HepG2 (cell line): ENCODE measurements around the gene ABHD6. TPM values are rescaled to one million over a fixed set of nuclear protein-coding genes. Genes with fewer than 3 reads are reported as not detected.

Experiments used
- DNMT1 ChIP-seq: sonication (generic); formaldehyde crosslinking; IDR thresholded peaks from 2 replicates; pipeline ENCODE4 v1.5.1; 2020; ENCODE audit warnings: mild to moderate bottlenecking, missing genetic modification reagents
- HINFP ChIP-seq: sonication (generic); formaldehyde crosslinking; IDR thresholded peaks from 2 replicates; pipeline ENCODE4 v1.4.0; 2020; ENCODE audit warnings: low read depth, mild to moderate bottlenecking, missing genetic modification reagents
- MAFG ChIP-seq: sonication (generic); formaldehyde crosslinking; IDR thresholded peaks from 2 replicates; pipeline ENCODE4 v1.5.1; 2020; ENCODE audit warnings: mild to moderate bottlenecking, missing genetic modification reagents
- SKIL ChIP-seq: sonication (generic); formaldehyde crosslinking; IDR thresholded peaks from 2 replicates; pipeline ENCODE4 v1.8.0; 2022; ENCODE audit warnings: missing genetic modification reagents, mild to moderate bottlenecking, moderate library complexity, borderline replicate concordance
- SMAD9 ChIP-seq: sonication (generic); formaldehyde crosslinking; IDR thresholded peaks from 2 replicates; pipeline ENCODE4 v1.5.1; 2020; ENCODE audit warnings: mild to moderate bottlenecking, missing genetic modification reagents
- ZNF496 ChIP-seq: sonication (generic); formaldehyde crosslinking; IDR thresholded peaks from 2 replicates; pipeline ENCODE4 v1.8.1; 2023; ENCODE audit warnings: mild to moderate bottlenecking, moderate library complexity, missing genetic modification reagents; ENCODE audit not compliant: insufficient replicate concordance
- ZNF646 ChIP-seq: sonication (generic); formaldehyde crosslinking; IDR thresholded peaks from 2 replicates; pipeline ENCODE4 v1.9.0; 2021; ENCODE audit warnings: mild to moderate bottlenecking, missing genetic modification reagents
- ZSCAN5A ChIP-seq: sonication (generic); formaldehyde crosslinking; IDR thresholded peaks from 2 replicates; pipeline ENCODE4 v1.8.0; 2022; ENCODE audit warnings: mild to moderate bottlenecking, missing genetic modification reagents, borderline replicate concordance
- polyA plus RNA-seq, 8 experiments: library from polyadenylated mRNA; depleted of rRNA in 3 of 8; stranded (reverse) in 7 of 8; unstranded in 1 of 8; fragments of >200 nt; fragmentation: Illumina TruSeq in 4 of 8; extraction: Trizol in 4 of 8; gene quantifications; 2 replicates each; pipeline versions ENCODE4 v1.2.1 to v1.2.3, GENCODE V29; 2011 to 2016; ENCODE audit warnings: low read depth in 4 of 8, missing spikeins in 1 of 8, mixed read lengths in 1 of 8; ENCODE audit not compliant: insufficient read depth in 1 of 8
- total RNA-seq, 5 experiments: library from RNA; depleted of rRNA; stranded (reverse); fragments of >200 nt; fragmentation: Illumina TruSeq; extraction: Trizol; gene quantifications; 2 replicates each; pipeline ENCODE4 v1.2.3, GENCODE V29; 2016; ENCODE audit warnings: low read depth in 1 of 5
- TF ChIP-seq, protein P1 (sequence below), 2 experiments: sonication (generic) in 1 of 2; formaldehyde crosslinking in 1 of 2; IDR thresholded peaks; 2 replicates each; pipeline versions ENCODE4 v1.6.1 to v1.9.0; 2014 to 2022; ENCODE audit warnings: antibody characterized with exemption in 1 of 2, borderline replicate concordance in 1 of 2, inconsistent platforms in 1 of 2, low read depth in 1 of 2, missing genetic modification reagents in 1 of 2

Gene ABHD6
- total and polyA plus RNA-seq, 2 of the 13 experiments (the other 11 are each of a cell fraction or from before 2014, with no cell fraction given): 9.0 to 17.2 TPM

DNA sequence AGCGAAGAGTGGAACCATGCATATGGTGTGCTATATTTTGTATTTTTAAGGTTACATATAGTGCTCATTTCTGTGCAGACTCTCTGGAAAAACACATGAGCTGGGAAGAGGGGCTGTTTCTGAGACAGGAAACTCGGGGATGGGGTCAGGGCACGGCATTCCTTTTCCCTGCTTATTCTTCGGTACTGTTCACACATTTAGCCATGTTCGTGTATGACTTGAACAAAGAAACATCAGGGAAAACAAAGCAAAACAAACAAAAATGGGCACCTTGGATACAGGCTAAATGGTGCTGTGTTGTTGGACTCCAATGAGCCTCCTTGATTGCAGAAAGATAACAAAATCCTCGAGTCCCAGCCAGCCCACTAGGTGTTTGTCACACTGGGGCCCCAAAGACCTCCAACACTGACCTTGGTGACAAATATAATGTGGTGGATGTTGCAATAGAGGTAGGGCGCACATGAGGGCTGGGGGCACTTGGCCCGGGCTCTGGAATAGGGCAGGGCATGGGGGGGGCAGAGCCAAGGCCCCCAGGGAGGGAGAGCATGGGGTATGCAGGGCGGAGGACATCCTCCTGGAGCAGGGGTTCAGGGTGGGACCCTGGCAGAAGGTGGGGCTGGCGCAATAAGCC, 46.1 kb upstream of the ABHD6 start (continued):
- peak; percentile 90 for TF ChIP-seq SKIL
- no peak for TF ChIP-seq ZNF646 (CRISPR knock-in tag)
- TF ChIP-seq HINFP (CRISPR knock-in tag): no peak
- TF ChIP-seq, protein P1, sequence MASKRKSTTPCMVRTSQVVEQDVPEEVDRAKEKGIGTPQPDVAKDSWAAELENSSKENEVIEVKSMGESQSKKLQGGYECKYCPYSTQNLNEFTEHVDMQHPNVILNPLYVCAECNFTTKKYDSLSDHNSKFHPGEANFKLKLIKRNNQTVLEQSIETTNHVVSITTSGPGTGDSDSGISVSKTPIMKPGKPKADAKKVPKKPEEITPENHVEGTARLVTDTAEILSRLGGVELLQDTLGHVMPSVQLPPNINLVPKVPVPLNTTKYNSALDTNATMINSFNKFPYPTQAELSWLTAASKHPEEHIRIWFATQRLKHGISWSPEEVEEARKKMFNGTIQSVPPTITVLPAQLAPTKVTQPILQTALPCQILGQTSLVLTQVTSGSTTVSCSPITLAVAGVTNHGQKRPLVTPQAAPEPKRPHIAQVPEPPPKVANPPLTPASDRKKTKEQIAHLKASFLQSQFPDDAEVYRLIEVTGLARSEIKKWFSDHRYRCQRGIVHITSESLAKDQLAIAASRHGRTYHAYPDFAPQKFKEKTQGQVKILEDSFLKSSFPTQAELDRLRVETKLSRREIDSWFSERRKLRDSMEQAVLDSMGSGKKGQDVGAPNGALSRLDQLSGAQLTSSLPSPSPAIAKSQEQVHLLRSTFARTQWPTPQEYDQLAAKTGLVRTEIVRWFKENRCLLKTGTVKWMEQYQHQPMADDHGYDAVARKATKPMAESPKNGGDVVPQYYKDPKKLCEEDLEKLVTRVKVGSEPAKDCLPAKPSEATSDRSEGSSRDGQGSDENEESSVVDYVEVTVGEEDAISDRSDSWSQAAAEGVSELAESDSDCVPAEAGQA (IDR thresholded peaks at IDR 0.05; ENCODE audit: low read depth): no peak
- TF ChIP-seq, protein P1 (CRISPR knock-in tag; IDR thresholded peaks at IDR 0.05; ENCODE audit: borderline replicate concordance): 0 out of 2 replicates have a peak, but pooled peaks have one; percentile 19
- TF ChIP-seq DNMT1 (CRISPR knock-in tag): no peak
- TF ChIP-seq ZSCAN5A: peak; percentile 57; the same call in 1 of the 2 replicates
- no peak for TF ChIP-seq ZNF496 (CRISPR knock-in tag)
- no peak for TF ChIP-seq SMAD9 (CRISPR knock-in tag)
- TF ChIP-seq MAFG (CRISPR knock-in tag): no peak
